HG03520 (cell line): Measurements from ENCODE around the gene FRY.
"Not testable (repeated sequence)": the region's sequence is repeated elsewhere in the genome, so short reads cannot be mapped to it uniquely, and the experiment has no call there.

Experiments
- ATAC-seq: cut with Tn5 transposase; IDR thresholded peaks from one replicate; pipeline ENCODE4 v1.9.1; 2021; ENCODE audit warnings: mild to moderate bottlenecking, moderate library complexity; ENCODE audit not compliant: unreplicated experiment

Gene FRY

GRCh38 chr13:32040052-32040642, 8.6 kb downstream of the FRY start:
- ATAC-seq: no peak

DNA sequence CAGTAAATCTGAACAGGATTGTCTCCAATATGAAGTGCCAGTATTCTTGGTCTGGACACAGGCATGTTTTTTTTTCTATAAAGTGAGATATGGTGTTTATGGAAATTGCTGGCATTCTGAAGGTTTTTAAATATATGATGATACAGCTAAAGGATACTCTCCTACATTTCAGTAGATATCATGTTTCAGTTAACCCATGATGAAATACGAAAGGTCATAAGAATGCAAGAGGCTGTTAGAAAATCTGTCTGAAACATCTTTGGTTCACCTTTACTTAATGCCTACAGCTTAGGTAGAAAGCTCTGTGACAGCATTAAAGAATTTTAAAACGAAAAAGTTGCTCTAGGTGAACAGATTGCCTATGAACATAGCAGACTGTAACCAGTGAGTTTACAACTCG, 9.1 kb downstream of the FRY start:
- no peak for ATAC-seq

DNA sequence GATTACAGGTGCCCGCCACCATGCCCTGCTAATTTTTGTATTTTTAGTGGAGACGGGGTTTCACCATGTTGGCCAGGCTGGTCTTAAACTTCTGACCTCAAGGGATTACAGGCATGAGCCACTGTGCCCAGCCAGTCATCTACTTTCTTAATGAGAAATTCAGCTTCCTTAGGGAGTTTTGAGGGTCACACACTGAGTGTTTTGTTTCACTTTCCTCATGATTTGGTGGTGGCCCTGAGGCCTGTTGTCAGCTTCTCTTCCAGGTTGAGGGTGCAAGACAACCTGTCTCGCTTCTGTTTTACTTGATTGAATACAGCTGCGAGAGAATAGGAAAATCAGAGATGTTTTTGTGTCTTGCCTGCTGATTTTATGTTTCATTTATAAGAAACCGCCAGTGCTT, 9.9 kb downstream of the FRY start:
- ATAC-seq: peak; percentile 60

GRCh38 chr13:32042551-32042950, 11.0 kb downstream of the FRY start:
- no peak for ATAC-seq

DNA sequence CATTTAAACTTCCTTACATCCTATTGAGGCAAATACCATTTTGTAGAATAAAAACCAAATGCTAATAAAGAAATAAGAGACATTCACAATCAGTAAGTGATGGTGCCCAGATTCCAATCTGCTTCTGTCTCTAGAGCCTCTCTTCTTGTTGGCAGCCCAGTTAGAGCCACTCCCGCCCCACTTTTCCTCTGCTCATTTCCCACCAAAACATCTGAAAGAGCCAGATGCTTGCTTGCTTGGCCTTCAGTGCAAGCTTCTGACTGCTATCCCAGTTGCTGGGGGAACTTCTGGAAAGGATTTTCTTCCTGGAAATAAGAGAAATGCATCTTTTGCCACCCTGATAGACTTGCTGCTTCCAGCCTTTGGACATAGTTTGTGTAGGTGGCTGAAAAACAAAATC, 12.9 kb downstream of the FRY start:
- no peak for ATAC-seq

DNA sequence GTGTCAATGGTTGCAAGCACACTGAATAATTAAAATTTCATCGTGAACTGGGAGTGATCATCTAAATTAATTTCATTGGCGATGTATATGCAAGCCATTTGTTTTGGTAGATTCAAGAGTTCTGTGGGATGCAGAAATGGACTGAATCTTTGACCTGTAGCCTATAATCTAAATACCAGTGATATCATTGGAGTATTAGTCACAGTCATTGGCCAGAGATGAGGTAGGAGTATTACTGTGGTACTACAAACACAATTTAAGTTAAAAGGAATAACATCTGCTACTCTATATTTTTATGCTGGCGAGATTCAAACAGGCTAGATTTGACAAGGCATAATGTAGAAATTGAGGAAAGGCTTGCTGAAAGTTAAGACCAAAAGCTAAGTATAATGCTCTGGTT, 14.0 kb downstream of the FRY start:
- no peak for ATAC-seq

DNA sequence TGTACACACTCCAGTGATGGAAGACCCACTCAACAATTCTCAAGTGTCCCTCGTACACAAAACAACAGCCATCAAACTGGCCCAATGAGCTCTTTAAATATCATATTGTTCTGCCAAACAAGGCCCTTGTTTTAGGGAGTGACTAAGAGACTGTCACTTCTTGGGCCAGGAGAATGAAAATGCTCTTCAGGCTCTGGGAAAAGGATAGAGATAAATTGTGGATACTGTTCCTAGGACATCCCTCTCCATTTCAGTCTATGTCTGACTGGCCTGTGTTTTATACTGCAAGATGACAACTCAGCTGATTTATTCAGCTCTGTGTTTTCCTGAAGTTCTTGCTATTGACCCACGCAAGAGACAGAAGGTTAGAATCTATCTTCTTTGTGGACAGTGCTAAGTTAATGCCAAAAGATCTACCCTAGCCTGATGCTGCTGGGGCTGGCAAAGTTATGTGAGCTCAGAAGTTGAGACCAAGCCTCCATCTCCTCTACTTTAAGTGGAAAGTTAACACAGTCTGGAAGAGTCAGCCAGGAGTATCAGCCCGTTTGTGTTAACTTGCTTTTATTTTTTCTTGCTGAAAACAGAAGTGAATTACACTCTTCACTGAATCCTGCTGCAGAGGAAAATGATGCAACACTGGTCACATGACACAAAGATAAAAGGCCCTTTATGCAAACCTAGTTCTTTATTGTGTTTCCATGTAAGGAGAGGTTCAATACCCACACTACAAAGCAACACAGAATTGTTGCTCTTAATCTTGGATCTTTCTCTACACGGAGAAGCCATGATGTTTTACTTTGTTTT, 14.6 kb downstream of the FRY start:
- no peak for ATAC-seq

GRCh38 chr13:32047088-32047487, 15.5 kb downstream of the FRY start:
- ATAC-seq: no peak

DNA sequence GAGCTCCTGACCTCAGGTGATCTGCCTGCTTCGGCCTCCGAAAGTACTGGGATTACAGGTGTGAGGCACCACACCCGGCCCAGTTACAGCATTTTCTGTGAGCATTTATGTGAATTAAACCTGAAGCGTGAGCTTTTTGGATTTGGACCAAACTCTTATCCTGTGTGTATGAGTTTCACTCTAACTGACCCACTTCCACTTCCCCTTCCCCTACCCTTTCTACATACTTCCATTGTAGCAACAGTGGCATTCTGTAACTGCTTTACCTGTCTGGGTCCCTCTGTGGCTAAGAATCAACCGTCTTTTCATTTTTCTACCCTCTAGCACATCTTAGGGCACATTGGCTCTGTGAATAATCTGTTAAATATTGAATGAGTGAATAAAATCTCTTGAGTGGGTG, 16.2 kb downstream of the FRY start:
- no peak for ATAC-seq

DNA sequence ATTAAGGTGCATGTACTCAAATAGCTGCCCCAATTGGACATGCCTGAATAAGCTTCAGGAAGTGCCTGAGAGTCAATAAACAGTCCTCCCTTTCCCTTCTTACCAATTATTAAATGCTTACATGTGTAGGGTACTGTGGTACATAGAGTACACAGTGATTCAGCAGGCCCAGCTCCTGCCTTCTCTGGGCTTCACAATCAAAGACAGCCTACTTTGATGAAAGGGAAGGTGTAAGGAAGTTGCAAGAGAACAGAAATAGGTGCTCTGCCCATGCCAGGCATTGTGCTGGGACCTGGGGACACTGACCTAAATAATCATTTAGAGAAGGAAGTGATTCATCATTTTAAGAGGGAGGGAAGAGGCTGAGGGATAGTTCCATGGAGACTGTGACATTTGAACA, 17.2 kb downstream of the FRY start:
- ATAC-seq: no peak

DNA sequence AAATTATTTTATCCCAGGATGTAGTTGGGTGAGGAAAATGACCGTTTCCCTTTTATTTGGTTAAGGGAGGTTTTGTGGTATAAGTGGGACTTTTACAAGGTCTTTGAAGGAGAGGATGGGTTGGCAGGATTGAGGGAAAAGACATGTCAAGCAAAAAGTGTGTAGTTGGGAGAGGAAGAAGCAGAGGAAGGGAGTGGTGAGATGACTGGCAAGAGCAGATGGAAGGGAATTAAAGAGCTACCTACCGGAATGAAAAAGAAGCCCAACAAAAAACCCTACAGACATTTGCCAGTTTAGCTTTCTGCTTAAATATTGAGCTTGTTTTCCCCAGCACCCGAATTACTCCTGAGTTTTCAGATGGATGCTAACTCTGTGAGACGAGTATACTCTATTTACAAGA, 19.6 kb downstream of the FRY start:
- ATAC-seq: no peak

- ATAC-seq: no peak
These were observed 24.7 kb downstream of the FRY start for GRCh38 chr13:32056316-32056715.

GRCh38 chr13:32057325-32057724, 25.8 kb downstream of the FRY start:
- ATAC-seq: not testable (repeated sequence)

- ATAC-seq: no peak
These were observed 28.0 kb downstream of the FRY start for GRCh38 chr13:32059511-32059984.

DNA sequence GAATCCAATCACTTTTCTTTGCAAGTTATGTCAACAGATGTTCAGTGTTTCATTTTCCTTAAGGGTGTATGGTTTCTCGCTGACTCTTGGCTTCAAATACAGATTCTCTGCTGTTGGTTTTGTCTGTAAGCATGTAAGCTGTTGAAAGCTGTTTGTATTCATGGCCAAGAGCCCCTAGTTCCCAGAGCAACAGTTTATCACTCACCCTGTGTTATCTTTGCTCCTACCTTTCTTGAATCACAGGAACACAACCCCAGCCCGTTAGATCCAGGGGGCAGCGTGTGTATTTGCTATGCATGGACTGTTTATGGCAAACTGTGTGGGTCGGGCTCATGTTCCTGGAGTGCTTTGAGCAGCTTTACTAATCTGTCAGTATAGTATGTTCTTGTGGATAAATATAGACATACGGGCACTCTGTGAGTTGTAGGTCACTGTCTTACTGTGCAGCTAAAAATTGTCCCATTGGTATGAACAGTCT, 28.9 kb downstream of the FRY start:
- ATAC-seq: no peak

GRCh38 chr13:32063619-32064233, 32.2 kb downstream of the FRY start:
- no peak for ATAC-seq

DNA sequence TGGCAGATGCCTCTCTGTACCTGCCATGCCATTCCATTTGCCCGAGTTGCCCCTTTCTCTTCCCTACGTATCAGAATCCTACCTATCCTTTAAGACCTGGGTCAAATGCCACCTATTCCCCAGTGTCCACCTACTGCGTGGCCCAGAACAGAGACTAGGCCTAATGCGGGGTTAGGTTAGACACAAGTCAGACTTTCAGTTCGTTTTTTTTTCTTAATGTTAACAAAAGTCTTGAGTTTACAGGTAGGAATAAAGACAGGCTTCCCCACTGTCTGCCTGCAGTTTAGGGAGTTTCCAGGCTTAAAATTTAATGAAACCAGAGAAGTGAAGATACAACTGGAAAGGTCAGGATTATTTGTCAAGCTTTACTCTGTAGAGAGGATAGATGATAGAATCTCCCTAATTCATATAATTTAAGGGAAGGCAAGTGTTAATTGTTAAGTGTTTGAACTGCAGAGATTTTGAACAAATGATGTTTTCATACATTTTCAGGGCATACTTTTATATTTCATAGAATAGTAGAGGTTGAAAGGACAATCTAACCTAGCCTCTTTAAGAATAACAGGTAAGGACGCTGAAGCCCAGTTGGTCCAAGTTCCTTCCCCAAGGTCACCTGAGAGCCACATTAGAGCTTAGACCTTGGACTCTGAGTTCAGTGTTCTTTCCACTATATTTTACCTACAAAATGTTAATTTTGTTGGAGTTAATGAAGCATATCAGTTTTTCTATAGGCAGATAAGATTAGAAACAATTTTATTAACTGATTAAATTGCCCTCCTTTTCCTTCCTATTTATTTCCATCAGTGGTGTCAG, 35.8 kb downstream of the FRY start:
- no peak for ATAC-seq

- no peak for ATAC-seq
These were observed 36.7 kb downstream of the FRY start for GRCh38 chr13:32068255-32068654.

GRCh38 chr13:32073180-32073864, 41.7 kb downstream of the FRY start:
- no peak for ATAC-seq

DNA sequence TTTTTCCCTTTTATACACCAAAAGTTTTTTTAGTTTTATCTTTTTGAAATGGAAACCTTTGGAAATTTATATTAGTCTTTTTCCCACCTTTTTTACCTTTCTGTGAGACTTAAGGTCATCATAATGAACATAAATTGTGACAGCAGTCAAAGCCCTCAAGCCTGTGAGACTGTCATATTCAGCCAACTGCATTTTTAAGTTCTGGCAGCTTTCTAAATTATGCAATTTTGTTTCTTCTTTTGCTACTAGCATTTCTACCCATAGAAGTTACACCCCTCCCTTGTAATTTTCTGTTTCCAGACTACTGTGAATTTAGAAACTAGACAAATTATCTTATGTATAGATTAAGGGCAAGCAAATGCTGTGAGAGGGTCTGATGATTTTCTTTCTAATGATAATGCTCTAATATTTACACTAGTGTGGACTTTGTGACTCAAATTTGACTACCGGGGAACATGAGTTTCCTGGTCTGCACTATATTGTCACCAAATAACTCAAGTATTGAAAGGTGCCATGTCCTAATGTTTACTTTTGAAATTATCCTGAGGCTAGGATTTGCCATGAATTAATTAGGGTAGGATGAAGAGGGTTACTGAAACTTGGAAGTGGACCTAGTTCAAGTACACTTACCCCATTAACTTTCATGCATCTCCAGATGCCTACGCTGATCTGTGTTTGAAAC, 43.7 kb downstream of the FRY start:
- no peak for ATAC-seq
